K562 (cell line): ENCODE data around the gene TMEM53. TPM values are rescaled to one million over a fixed set of nuclear protein-coding genes. Genes with fewer than 3 reads are reported as not detected.

ENCODE experiments used
- ADNP ChIP-seq: fragments of 200-800 bp; sonication (Bioruptor generic); IDR thresholded peaks from 2 replicates; pipeline ENCODE4 v1.6.1; 2016; ENCODE audit warnings: missing genetic modification characterization, missing compliant biosample characterization
- ARID1B ChIP-seq: fragments of 450-650 bp; IDR thresholded peaks from 2 replicates; pipeline ENCODE4 v1.6.1; 2016; ENCODE audit warnings: antibody characterized with exemption, mild to moderate bottlenecking, inconsistent platforms
- CC2D1A ChIP-seq: fragments of 450-650 bp; IDR thresholded peaks from 2 replicates; pipeline ENCODE4 v1.6.1; 2017; ENCODE audit warnings: mild to moderate bottlenecking
- CXXC5 ChIP-seq: fragments of 250-450 bp; sonication (Bioruptor Pico); IDR thresholded peaks from 2 replicates; pipeline ENCODE4 v1.8.0; 2022; ENCODE audit warnings: inconsistent platforms, mild to moderate bottlenecking, moderate library complexity
- ELF1 ChIP-seq: fragments of 200-800 bp; sonication (Bioruptor generic); IDR thresholded peaks from 2 replicates; pipeline ENCODE4 v1.6.1; 2016; ENCODE audit warnings: missing genetic modification characterization, missing compliant biosample characterization
- FOXA3 ChIP-seq, 2 experiments: fragments of 450-650 bp in 1 of 2; sonication (generic) in 1 of 2; formaldehyde crosslinking; IDR thresholded peaks in 1 of 2; conservative IDR thresholded peaks in 1 of 2; 2 replicates each; pipeline versions ENCODE4 v1.4.0 to v1.8.0; 2020 to 2022; ENCODE audit warnings: mild to moderate bottlenecking in 2 of 2, missing genetic modification reagents in 1 of 2
- JUND ChIP-seq, 2 experiments: IDR thresholded peaks; 2 replicates in 1 of 2; 3 replicates in 1 of 2; pipeline ENCODE4 v1.6.1; 2011; ENCODE audit warnings: borderline replicate concordance in 2 of 2, low read depth in 2 of 2, low read length in 2 of 2, improper control_type of control experiment in 1 of 2, missing biosample characterization in 1 of 2, missing genetic modification characterization in 1 of 2, missing genetic modification reagents in 1 of 2
- MYC ChIP-seq, 2 experiments: fragments of 250-450 bp in 1 of 2; sonication (Bioruptor Pico) in 1 of 2; IDR thresholded peaks; 2 replicates each; pipeline versions ENCODE4 v1.5.1 to v1.6.1; 2012 to 2021; ENCODE audit warnings: low read depth in 2 of 2, borderline replicate concordance in 1 of 2, improper control_type of control experiment in 1 of 2, low read length in 1 of 2, mild to moderate bottlenecking in 1 of 2, moderate library complexity in 1 of 2
- SIX5 ChIP-seq, 2 experiments: IDR thresholded peaks; 2 replicates each; pipeline ENCODE4 v1.6.1; 2011; ENCODE audit warnings: low read length in 2 of 2, borderline replicate concordance in 1 of 2, low read depth in 1 of 2, mild to moderate bottlenecking in 1 of 2, moderate library complexity in 1 of 2; ENCODE audit not compliant: insufficient read depth in 1 of 2
- SMARCC2 ChIP-seq: fragments of 450-650 bp; IDR thresholded peaks from 2 replicates; pipeline ENCODE4 v1.6.1; 2017; ENCODE audit warnings: antibody characterized with exemption, moderate library complexity, mild to moderate bottlenecking, low read depth
- TCF3 ChIP-seq: sonication (generic); formaldehyde crosslinking; IDR thresholded peaks from 2 replicates; pipeline ENCODE4 v1.4.0; 2020; ENCODE audit warnings: mild to moderate bottlenecking, missing genetic modification reagents
- TOE1 ChIP-seq, 2 experiments: fragments of 450-650 bp in 1 of 2; sonication (generic) in 1 of 2; formaldehyde crosslinking in 1 of 2; IDR thresholded peaks; 2 replicates each; pipeline versions ENCODE4 v1.7.1 to v1.8.0; 2016 to 2022; ENCODE audit warnings: borderline replicate concordance in 2 of 2, mild to moderate bottlenecking in 2 of 2, antibody characterized with exemption in 1 of 2, inconsistent platforms in 1 of 2, low read depth in 1 of 2, missing genetic modification reagents in 1 of 2, moderate library complexity in 1 of 2
- U2AF1 ChIP-seq: fragments of 200-400 bp; formaldehyde crosslinking; optimal IDR thresholded peaks from 2 replicates; pipeline ENCODE3; 2017; ENCODE audit warnings: mild to moderate bottlenecking, low read depth, low read length, moderate library complexity
- polyA plus RNA-seq, 8 experiments: library from polyadenylated mRNA; depleted of rRNA in 4 of 8; stranded (reverse) in 5 of 8; unstranded in 3 of 8; fragments of >200 nt; fragmentation: Nextera tagmentation in 2 of 8; fragmentation: Illumina TruSeq in 1 of 8; extraction: Ambion mirVana in 2 of 8; extraction: Trizol in 1 of 8; gene quantifications; 2 replicates each; pipeline versions ENCODE4 v1.2.1 to v1.2.3, GENCODE V29; 2011 to 2014; ENCODE audit warnings: inconsistent platforms in 1 of 8, missing spikeins in 1 of 8
- total RNA-seq, 7 experiments: library from RNA; depleted of rRNA in 6 of 7; stranded (reverse); fragments of >200 nt in 6 of 7; fragmentation: Illumina TruSeq in 2 of 7; extraction: Trizol in 2 of 7; gene quantifications; 2 replicates each; pipeline versions ENCODE4 v1.2.1 to v1.2.3, GENCODE V29; 2011 to 2021; ENCODE audit warnings: low replicate concordance in 1 of 7
- TF ChIP-seq, protein P1 (sequence below), 2 experiments: fragments of 450-650 bp in 1 of 2; sonication (generic) in 1 of 2; formaldehyde crosslinking in 1 of 2; IDR thresholded peaks in 1 of 2; conservative IDR thresholded peaks in 1 of 2; 2 replicates each; pipeline versions ENCODE4 v1.6.1 to v1.8.1; 2016 to 2023; ENCODE audit warnings: mild to moderate bottlenecking in 2 of 2, moderate library complexity in 2 of 2, inconsistent platforms in 1 of 2, missing genetic modification reagents in 1 of 2
- TF ChIP-seq, protein P2 (sequence below): fragments of 250-450 bp; sonication (Bioruptor Pico); IDR thresholded peaks from 2 replicates; pipeline ENCODE4 v1.8.0; 2022; ENCODE audit warnings: moderate library complexity, mild to moderate bottlenecking, inconsistent platforms
- TF ChIP-seq, protein P3 (sequence below): sonication (generic); formaldehyde crosslinking; IDR thresholded peaks from 2 replicates; pipeline ENCODE4 v1.8.1; 2023; ENCODE audit warnings: mild to moderate bottlenecking, missing genetic modification reagents, moderate library complexity
- TF ChIP-seq, protein P4 (sequence below): fragments of 450-650 bp; formaldehyde crosslinking; IDR thresholded peaks from 2 replicates; pipeline ENCODE4 v1.4.0; 2022; ENCODE audit warnings: missing genetic modification characterization

Gene TMEM53
- total and polyA plus RNA-seq, 9 of the 15 experiments (the other 6 are each of a cell fraction or from before 2014, with no cell fraction given) = 0.23 to 3.7 (median 2.0) TPM

DNA sequence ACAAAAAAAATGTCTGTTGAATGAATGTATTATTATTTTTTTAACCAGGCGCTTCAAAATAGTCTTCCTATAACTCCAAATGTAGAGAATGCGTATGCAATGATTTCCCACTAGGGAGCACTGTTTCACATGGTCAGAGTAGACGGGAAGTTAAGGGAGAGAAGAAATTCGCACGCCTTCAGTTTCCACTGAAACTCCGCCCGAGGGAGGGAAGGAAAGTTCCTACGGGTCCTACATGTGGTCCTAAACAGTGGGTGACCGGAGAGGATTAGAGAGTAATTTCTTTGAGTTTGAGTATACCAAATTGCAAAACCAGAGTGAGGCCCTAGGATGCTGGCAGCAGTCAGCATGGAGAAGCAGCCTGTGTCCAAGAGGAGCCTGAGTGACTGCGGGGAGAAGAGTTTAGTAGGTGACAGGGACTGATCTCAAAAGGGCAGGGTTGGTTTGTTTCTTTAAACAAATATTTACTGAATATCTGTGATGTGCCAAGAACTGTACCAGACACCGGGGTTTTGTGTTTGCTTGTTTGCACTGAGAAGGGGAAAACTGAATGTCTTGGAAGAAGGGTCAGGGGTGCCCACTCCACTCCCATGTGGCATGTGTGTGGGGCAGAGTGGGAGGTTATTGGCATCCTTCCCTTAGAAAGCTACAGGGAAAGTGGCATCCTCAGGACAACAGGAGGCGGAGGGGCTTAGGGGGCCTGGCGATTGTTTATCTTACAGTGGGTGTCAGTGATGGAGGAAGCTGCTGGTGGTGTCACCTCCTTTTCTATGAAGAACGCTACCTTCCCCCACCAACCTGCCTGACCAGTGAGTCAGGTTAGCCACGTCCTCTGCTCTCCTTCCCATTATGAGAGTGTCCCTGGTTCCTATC, 33.9 kb upstream of the TMEM53 start (continued):
- no peak for TF ChIP-seq TCF3 (CRISPR knock-in tag)
- TF ChIP-seq, protein P1, sequence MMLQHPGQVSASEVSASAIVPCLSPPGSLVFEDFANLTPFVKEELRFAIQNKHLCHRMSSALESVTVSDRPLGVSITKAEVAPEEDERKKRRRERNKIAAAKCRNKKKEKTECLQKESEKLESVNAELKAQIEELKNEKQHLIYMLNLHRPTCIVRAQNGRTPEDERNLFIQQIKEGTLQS (IDR thresholded peaks at IDR 0.05) = no peak
- TF ChIP-seq, protein P1 (CRISPR knock-in tag; conservative IDR thresholded peaks at IDR 0.05) = 0 out of 2 replicates have a peak, but pooled peaks have one; percentile 36
- peak; percentile 43; the same call in 1 of the 2 replicates for TF ChIP-seq CXXC5 (CRISPR knock-in tag)
- TF ChIP-seq FOXA3 (CRISPR knock-in tag; conservative IDR thresholded peaks at IDR 0.05 in 1 of 2, IDR thresholded peaks at IDR 0.05 in 1 of 2) = no peak
- TF ChIP-seq SIX5 (IDR thresholded peaks at IDR 0.05; ENCODE audit: borderline replicate concordance in 1 of 2, insufficient read depth in 1 of 2, low read depth in 1 of 2, low read length in 2 of 2) = 0 out of 4 replicates have a peak, but pooled peaks of 1 of the 2 experiments have one; percentile 6
- TF ChIP-seq, protein P2, sequence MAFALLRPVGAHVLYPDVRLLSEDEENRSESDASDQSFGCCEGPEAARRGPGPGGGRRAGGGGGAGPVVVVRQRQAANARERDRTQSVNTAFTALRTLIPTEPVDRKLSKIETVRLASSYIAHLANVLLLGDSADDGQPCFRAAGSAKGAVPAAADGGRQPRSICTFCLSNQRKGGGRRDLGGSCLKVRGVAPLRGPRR (CRISPR knock-in tag) = no peak
- peak; percentile 92 for TF ChIP-seq SMARCC2
- TF ChIP-seq U2AF1 = no peak
- TF ChIP-seq ELF1 (tag) = peak; percentile 26; the same call in 1 of the 2 replicates
- 0 out of 2 replicates have a peak, but pooled peaks have one; percentile 12 for TF ChIP-seq ARID1B
- 0 out of 2 replicates have a peak, but pooled peaks have one; percentile 35 for TF ChIP-seq CC2D1A
- peak; percentile 17; the same call in 1 of the 2 replicates for TF ChIP-seq JUND (IDR thresholded peaks at IDR 0.05; ENCODE audit: borderline replicate concordance, low read depth, low read length)
- no peak for TF ChIP-seq JUND (tag; IDR thresholded peaks at IDR 0.05; ENCODE audit: borderline replicate concordance, low read depth, low read length)
- no peak for TF ChIP-seq ADNP (tag)
- peak; percentile 47; the same call in 1 of the 2 replicates for TF ChIP-seq TOE1 (IDR thresholded peaks at IDR 0.05; ENCODE audit: borderline replicate concordance)
- TF ChIP-seq TOE1 (CRISPR knock-in tag; IDR thresholded peaks at IDR 0.05; ENCODE audit: borderline replicate concordance, low read depth) = no peak
- 0 out of 2 replicates have a peak, but pooled peaks have one; percentile 46 for TF ChIP-seq MYC (IDR thresholded peaks at IDR 0.05; ENCODE audit: low read depth, low read length)
- TF ChIP-seq MYC (CRISPR knock-in tag; IDR thresholded peaks at IDR 0.05; ENCODE audit: borderline replicate concordance, low read depth) = no peak
- TF ChIP-seq, protein P3, sequence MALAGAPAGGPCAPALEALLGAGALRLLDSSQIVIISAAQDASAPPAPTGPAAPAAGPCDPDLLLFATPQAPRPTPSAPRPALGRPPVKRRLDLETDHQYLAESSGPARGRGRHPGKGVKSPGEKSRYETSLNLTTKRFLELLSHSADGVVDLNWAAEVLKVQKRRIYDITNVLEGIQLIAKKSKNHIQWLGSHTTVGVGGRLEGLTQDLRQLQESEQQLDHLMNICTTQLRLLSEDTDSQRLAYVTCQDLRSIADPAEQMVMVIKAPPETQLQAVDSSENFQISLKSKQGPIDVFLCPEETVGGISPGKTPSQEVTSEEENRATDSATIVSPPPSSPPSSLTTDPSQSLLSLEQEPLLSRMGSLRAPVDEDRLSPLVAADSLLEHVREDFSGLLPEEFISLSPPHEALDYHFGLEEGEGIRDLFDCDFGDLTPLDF = 0 out of 2 replicates have a peak, but pooled peaks have one; percentile 43
- TF ChIP-seq, protein P4, sequence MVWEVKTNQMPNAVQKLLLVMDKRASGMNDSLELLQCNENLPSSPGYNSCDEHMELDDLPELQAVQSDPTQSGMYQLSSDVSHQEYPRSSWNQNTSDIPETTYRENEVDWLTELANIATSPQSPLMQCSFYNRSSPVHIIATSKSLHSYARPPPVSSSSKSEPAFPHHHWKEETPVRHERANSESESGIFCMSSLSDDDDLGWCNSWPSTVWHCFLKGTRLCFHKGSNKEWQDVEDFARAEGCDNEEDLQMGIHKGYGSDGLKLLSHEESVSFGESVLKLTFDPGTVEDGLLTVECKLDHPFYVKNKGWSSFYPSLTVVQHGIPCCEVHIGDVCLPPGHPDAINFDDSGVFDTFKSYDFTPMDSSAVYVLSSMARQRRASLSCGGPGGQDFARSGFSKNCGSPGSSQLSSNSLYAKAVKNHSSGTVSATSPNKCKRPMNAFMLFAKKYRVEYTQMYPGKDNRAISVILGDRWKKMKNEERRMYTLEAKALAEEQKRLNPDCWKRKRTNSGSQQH (CRISPR knock-in tag) = no peak
